ENCODE measurements around the gene VIPR2.

Gene VIPR2

GRCh38 chr7:159119026-159119741 lies 25.5 kb downstream of the VIPR2 start:
- no peak for DNase-seq

GRCh38 chr7:159118623-159119022 lies 26.0 kb downstream of the VIPR2 start:
- DNase-seq, result no peak

DNA sequence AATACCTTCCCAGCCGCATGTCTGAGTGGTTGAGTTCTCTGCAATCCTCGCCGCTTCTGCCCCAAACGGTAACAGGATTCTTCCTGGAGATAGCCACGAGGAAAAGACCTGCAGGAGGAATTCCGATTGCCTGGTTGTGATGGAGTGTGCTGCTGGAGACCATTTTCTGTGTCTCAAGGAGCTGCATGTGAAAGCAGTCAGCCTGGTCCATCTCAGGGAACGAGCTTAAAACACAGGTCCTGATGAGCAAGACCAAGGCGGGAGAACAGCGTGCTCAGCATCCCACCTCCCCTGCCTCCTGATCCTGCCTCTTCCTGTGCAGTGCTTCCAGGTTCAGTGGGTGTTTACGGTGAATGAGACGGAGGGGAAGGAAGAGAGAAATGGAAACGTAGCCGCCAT lies 26.5 kb downstream of the VIPR2 start:
- DNase-seq, result no peak

DNA sequence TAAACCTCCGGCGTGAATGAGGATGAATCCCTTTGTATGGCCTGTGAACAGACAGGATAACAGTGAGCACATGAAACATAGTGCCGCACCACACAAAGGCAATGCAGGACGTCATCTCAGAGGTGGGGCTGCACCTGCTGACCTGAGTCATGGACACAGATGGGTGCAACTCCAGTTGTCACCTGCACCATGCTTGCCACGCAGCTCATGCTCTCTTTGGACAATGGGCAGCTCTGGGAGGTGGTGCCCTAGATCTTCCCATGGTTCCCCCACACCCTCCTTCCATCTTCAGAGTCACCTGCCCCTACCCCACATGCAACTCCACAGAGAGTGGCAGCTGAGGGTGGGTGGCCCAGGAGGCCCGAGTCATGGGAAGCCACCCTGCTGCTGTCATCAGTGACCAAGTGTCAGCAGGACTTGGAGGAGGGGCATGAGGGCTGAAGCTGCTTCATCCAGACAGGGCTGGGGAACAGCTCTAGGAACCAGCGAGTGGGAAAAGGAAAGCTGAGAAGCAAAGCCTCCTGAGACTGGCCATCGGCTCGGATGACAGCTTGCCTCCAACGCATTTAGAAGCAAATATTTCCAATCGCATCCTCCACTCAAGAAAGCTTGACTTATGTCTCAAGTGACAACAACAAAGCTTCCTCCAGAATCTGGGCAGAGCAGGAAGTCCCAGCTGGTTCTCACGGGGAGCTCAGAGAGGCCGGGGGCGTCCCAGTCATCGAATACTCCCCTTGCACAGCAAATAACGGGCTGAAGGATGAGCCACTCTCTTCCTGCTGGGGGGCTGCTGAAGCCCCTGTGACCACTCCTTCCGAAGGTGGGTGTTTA lies 27.1 kb downstream of the VIPR2 start:
- no peak for DNase-seq

DNA sequence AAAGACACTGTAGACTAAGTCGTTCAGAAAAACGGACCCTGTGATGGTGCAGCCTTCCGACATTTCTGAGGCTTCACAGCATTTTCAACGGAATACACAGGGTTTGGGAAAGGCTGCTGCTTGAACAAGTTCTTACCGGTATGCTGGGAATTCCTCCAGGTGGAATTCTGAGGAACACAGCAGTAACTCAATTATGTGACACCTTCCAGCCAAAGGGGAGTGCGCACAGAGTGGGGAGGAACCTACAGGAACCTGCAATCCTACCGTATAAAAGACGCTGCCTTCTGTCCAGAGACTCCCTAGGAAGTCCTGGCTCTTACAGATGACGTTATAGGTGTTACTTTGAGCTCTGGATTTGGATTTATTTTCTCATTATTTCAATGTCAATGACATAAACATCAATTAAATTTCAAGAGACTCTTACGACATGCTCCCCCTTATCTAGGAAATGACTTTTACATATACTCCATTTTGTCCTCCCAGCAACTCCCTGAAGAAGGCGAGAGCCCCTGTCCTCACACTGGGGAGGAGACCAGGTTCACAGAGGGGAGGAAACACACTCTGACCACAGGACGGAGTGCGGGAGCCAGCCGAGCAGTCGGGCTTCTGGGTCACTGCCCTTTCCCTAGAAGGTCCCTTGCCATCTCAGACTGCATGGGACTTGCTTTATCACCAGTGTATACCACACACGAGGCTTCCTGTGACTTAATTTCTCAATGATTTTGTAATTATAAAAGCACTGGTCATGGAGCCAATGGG lies 27.9 kb downstream of the VIPR2 start:
- DNase-seq, result no peak

DNA sequence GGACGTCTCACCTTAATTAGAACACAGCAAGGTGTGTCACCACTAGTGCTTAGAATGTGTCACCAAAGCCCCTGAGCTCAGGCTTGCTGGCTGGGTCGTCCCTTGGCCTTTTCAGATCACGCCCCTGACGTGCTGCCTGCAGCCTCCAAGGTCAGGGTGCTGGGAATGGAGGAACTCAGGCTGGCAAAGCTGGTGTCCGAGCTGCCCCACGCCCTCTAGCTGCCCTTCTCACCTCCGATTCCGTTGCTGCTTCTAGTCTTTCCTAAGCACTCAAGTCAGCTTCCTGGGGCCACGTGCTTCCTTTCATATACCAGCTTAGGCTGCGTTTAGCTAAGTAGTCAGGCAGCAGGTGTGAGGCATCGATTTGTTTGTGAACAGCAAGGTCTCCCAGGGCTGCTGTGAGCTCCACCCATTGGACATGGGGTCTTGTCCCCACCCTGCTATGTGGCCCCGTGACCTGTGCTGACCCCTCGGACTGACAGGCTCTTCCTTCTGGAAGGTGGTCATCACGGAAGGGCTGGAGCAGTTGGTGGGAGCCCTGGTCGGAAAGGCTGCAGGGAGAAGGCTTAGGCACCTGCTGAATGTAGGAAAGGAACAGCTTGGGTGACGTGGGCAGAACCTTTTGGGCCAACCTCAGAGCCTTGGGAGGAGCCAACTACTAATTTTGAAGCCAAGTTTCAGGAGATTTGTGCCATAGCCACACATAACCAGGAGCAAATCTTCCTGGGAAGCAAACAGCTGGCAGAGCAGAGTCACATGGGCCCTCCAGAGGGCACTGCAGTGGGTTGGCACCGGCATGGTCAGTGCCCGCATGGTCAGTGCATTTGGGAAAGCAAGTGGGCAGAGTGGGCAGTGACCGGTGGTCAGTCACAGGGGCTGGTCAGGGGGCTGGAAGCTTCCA lies 28.8 kb downstream of the VIPR2 start:
- DNase-seq, result no peak

DNA sequence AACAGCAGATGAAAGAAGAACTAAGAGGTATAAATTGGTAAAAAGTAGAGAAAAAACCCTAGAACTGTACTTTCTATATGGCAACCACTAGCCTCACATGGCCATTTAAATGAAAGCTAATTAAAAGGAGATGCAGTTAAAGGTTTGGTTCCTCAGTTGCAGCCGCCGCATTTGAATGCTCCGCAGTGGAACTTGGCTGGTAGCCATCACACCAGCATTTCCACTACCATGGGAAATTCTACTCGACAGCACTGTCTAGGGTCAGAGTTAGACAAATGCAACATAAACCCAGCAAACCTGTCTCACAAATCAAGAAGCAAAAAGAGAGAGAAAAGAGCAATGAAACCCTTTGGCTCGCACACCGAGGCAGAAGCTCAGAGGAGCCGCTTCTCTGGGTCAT lies 29.7 kb downstream of the VIPR2 start:
- no peak for DNase-seq

DNA sequence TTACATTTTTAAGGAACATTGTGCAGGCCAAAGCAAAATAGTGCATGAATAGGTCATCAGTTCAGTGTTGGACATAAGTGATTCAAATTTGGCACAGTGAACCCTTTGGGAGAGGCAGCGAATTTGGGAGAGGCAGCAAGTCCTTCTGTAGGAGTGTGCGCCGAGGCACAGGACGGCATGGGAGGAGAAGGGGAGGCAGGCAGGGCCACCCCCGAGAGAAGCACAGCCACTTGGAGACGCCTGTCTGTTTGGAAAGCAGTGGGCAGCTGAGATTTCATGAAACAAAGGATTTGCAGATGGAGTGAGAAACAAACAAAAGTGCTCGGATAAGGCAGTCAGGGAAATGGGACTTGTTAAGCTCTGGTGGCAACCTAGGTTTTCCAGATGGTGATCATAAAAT lies 30.6 kb downstream of the VIPR2 start:
- no peak for DNase-seq

- no peak for DNase-seq
These were observed 31.6 kb downstream of the VIPR2 start for GRCh38 chr7:159113056-159113455.

- no peak for DNase-seq
These were observed 32.3 kb downstream of the VIPR2 start for GRCh38 chr7:159112136-159113011.

DNA sequence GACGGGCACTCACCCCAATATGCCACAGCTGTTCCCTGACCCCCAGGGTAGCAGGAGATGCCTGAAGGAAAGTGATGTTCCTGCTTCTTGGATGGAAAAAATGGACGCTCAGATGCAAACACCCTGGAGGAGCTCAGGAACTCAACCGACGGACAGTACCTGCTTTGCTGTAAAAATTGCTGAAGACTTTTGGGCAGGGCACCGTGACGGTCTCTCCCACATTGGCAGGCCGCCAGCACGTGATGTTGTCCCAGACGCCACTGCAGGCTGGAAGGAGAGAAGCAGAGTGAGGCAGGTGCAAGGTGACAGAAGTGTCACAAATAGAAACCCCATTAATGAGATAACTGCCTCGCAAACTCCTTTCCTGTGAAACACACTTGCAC lies 35.0 kb downstream of the VIPR2 start:
- DNase-seq, result no peak

GRCh38 chr7:159108941-159109652 lies 35.6 kb downstream of the VIPR2 start:
- DNase-seq, result no peak

DNA sequence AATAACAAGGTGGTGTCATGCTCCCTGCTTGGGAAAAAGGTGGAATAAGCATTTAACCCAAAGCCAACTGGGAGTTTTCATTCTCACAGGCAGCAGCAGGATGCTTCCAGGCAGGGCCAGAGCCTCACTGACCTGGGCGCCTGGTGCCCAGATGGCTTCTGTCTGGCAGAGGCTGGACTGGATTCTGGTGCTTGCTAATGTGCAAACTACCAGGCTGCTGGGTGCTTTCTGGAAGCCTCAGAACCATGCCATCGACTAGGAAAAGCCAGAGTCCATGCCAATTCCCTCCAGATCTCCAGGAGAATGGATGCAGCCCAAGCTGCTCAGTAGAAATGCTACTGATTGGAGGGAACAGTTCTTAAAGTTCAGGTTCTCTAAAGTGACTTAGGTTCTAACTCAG lies 36.2 kb downstream of the VIPR2 start:
- no peak for DNase-seq

GRCh38 chr7:159107161-159107892 lies 37.3 kb downstream of the VIPR2 start:
- no peak for DNase-seq

GRCh38 chr7:159105832-159106811 lies 38.5 kb downstream of the VIPR2 start:
- DNase-seq, result no peak

DNA sequence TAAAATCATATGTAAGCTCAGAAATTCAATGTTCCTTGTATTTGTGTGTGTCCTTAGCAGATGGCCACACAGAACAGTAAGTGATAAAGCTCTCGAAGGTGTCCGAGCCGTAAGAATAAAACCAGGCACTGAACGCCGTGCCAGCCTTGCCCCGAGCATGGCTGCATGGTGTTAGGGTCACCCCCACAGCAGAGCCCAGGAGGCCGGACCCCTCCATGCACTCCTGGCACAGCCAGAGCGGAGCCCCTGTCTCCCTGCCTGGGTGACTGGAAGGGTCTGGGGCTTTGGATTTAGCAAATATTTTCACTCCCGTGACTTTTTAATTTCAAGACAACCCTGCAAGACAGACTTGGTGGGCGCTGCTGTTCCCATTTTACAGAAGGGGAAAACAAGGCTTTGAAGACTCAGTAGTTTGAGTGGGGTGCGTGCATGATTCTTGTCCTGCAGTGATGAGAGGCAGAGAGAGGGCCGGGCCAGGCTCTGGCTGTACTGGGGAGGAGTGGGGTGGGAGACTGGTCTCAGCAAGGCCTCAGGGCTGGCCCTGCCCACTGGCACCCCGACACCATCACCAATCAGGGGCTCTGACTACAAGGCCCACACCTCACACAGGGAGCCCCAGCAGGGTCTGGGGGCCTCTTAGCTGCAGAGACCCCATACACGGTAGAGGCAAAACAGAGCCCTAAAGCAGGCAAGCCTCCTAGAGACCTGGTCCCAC lies 39.4 kb downstream of the VIPR2 start:
- DNase-seq, result no peak

DNA sequence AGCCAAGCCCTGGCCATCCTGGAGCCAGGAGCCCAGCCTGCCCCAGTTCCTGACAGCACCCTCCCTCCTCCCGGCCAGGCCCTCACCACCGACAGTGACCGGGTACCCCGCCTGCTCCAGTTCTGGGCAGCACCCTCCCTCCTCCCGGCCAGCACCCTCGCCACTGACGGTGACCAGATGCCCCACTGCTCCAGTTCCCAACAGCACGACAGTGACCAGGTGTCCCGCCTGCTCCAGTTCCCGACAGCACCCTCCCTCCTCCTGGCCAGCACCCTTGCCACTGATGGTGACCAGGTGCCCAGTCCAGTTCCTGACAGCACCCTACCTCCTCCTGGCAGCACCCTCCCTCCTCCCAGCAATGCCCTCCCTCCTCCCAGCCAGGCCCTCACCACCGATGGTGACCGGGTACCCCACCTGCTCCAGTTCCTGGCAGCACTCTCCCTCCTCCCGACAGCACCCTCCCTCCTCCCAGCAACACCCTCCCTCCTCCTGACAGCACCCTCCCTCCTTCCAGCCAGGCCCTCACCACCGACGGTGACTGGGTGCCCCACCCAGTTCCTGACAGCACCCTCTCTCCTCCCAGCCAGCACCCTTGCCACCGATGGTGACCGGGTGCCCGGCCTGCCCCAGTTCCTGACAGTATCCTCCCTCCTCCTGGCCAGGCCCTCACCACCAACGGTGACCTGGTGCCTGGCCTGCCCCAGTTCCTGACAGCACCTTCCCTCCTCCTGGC lies 40.3 kb downstream of the VIPR2 start:
- no peak for DNase-seq

Measured in activated gamma-delta T cell (primary cell).